Lower lobe of right lung (tissue), 2 donors: Measurements from ENCODE around the gene MTFR1L. TPM values are rescaled to one million over a fixed set of nuclear protein-coding genes. Genes with fewer than 3 reads are reported as not detected.

ENCODE experiments used
- ATAC-seq, 2 donors: fragments of 200-7000 bp; cut with Tn5 transposase; one replicate each; pipeline ENCODE4 v1.9.1; 2020 to 2022; ENCODE audit warnings: mild to moderate bottlenecking in 2 of 2, moderate library complexity in 2 of 2
- DNase-seq: peaks from one replicate; pipeline ENCODE4 v3.0.0-alpha.2; 2020
- H3K27ac ChIP-seq: fragments of 200-600 bp; one replicate; pipeline ENCODE4 v1.8.0; 2022
- H3K27me3 ChIP-seq: fragments of 200-600 bp; one replicate; pipeline ENCODE4 v1.8.0; 2022; ENCODE audit warnings: low read depth
- H3K36me3 ChIP-seq: fragments of 200-600 bp; one replicate; pipeline ENCODE4 v1.8.0; 2022; ENCODE audit warnings: mild to moderate bottlenecking
- H3K4me1 ChIP-seq: fragments of 200-600 bp; one replicate; pipeline ENCODE4 v1.8.0; 2022
- H3K4me3 ChIP-seq: fragments of 200-600 bp; one replicate; pipeline ENCODE4 v1.8.0; 2022; ENCODE audit warnings: mild to moderate bottlenecking
- H3K9me3 ChIP-seq: fragments of 200-600 bp; one replicate; pipeline ENCODE4 v1.8.0; 2022
- CTCF ChIP-seq: fragments of 200-600 bp; IDR thresholded peaks from one replicate; pipeline ENCODE4 v1.8.0; 2022; ENCODE audit warnings: antibody characterized with exemption, mild to moderate bottlenecking
- intact Hi-C: fragments of 100-400 bp; cut with DNase I; formaldehyde crosslinking; loops from one replicate; pipeline ENCODE4 v1.11.0; 2022
- total RNA-seq: library from RNA; stranded (reverse); fragmentation: NEBNext Ultra II Directional; extraction: Animal tissue kit (Norgen Biotek cat#: 25700); gene quantifications from one replicate; pipeline ENCODE4 v1.2.1, GENCODE V29; 2021
- donor health status: DM: no; HTN: yes; CAD: no; lungs with severe emphysema.

The MTFR1L gene
- total RNA-seq, 1 donor from 2014 or later = 51.1 TPM

GRCh38 chr1:25828491-25828890 lies 8.7 kb downstream of the MTFR1L start:
- H3K27me3 ChIP-seq = no peaks in the 10 kb centered on the region
- peaks cover 86% of the 10 kb centered on the region for H3K36me3 ChIP-seq
- DNase-seq (no peak), ATAC-seq (no peak)
- TF ChIP-seq CTCF = no peak
- no peak overlapping the region for H3K27ac ChIP-seq
- intact Hi-C loops = no loop called here
- no peaks in the 10 kb centered on the region for H3K9me3 ChIP-seq
- no peaks in the 10 kb centered on the region for H3K4me1 ChIP-seq
- no peak overlapping the region for H3K4me3 ChIP-seq

- H3K36me3 ChIP-seq = peaks cover 86% of the 10 kb centered on the region
- no peak overlapping the region for H3K27ac ChIP-seq
- intact Hi-C loops = no loop called here
Observed at GRCh38 chr1:25829046-25829445, 9.3 kb downstream of the MTFR1L start.

GRCh38 chr1:25831569-25832196 lies 11.9 kb downstream of the MTFR1L start:
- TF ChIP-seq CTCF = no peak
- intact Hi-C loops = no loop called here
- no peaks in the 10 kb centered on the region for H3K9me3 ChIP-seq
- DNase-seq = no peak
- H3K4me1 ChIP-seq = no peaks in the 10 kb centered on the region
- H3K27ac ChIP-seq = no peak overlapping the region
- no peak overlapping the region for H3K4me3 ChIP-seq
- H3K27me3 ChIP-seq = no peaks in the 10 kb centered on the region
- ATAC-seq = no peak
- H3K36me3 ChIP-seq = peaks cover 78% of the 10 kb centered on the region

More at GRCh38 chr1:25829046-25829445, 9.3 kb downstream of the MTFR1L start:
- no peak overlapping the region for H3K4me3 ChIP-seq
- ATAC-seq (no peak), DNase-seq (no peak)
- no peaks in the 10 kb centered on the region for H3K4me1 ChIP-seq
- no peaks in the 10 kb centered on the region for H3K9me3 ChIP-seq
- H3K27me3 ChIP-seq = no peaks in the 10 kb centered on the region
- TF ChIP-seq CTCF = no peak

GRCh38 chr1:25832336-25833037 lies 12.7 kb downstream of the MTFR1L start:
- TF ChIP-seq CTCF = no peak
- intact Hi-C loops = no loop called here
- ATAC-seq = no peak
- H3K9me3 ChIP-seq = no peaks in the 10 kb centered on the region
- H3K27me3 ChIP-seq = no peaks in the 10 kb centered on the region
- no peak for DNase-seq
- H3K27ac ChIP-seq = no peak overlapping the region
- no peak overlapping the region for H3K4me3 ChIP-seq
- peaks cover 70% of the 10 kb centered on the region for H3K36me3 ChIP-seq
- H3K4me1 ChIP-seq = no peaks in the 10 kb centered on the region

- H3K27me3 ChIP-seq = no peaks in the 10 kb centered on the region
- intact Hi-C loops = no loop called here
- DNase-seq (no peak), ATAC-seq (no peak)
- no peak overlapping the region for H3K4me3 ChIP-seq
- H3K9me3 ChIP-seq = no peaks in the 10 kb centered on the region
- no peaks in the 10 kb centered on the region for H3K4me1 ChIP-seq
- H3K27ac ChIP-seq = no peak overlapping the region
- peaks cover 64% of the 10 kb centered on the region for H3K36me3 ChIP-seq
- TF ChIP-seq CTCF = no peak
Observed at GRCh38 chr1:25833158-25833557, 13.4 kb downstream of the MTFR1L start.
